C4-2B (cell line): ENCODE measurements around the gene CAMTA1.

Source experiments
- H3K27ac ChIP-seq: fragments of 450-650 bp; 2 replicates; pipeline ENCODE4 v1.5.1; 2017
- CTCF ChIP-seq: fragments of 450-650 bp; conservative IDR thresholded peaks from 2 replicates; pipeline ENCODE4 v1.5.1; 2017; ENCODE audit warnings: mild to moderate bottlenecking
- ZFX ChIP-seq: fragments of 450-650 bp; IDR thresholded peaks from 2 replicates; pipeline ENCODE4 v1.6.1; 2017

CAMTA1 gene

DNA sequence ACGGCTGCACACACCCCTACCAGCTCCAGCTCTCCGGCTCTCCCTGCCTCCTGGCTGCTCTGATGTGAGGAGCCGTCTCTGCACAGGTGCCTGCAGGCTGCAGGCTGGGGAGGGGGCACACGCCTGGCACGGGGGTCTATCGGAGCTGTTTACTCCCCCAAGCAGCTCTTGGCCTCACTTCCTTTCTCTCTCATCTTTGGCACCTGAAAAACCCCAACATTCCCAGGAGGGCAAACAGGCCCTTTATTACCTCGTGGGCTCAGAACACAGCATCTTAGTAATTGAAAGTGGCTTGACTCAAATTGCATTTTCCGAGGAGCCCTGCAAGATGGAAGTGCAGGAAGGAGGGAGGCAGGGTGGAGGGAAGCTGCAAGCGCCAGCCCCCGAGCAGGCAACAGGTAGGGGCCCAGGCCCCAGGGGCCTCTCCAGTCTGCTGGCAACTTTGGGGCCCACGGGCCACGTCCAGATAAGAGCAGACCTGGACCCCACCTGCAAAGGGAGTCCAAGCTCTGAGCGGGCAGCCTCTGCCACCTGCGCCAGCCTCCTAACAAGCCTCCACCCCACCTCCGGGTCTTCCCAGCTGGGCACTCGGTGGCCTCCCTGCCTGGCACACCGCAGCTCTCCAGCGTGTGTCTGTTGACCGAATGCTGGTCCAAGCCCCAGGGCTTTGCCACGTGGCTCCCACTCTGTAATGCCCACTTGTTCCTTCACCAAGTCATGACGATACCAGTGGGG, 722.2 kb downstream of the CAMTA1 start:
- no peak overlapping the region for H3K27ac ChIP-seq

DNA sequence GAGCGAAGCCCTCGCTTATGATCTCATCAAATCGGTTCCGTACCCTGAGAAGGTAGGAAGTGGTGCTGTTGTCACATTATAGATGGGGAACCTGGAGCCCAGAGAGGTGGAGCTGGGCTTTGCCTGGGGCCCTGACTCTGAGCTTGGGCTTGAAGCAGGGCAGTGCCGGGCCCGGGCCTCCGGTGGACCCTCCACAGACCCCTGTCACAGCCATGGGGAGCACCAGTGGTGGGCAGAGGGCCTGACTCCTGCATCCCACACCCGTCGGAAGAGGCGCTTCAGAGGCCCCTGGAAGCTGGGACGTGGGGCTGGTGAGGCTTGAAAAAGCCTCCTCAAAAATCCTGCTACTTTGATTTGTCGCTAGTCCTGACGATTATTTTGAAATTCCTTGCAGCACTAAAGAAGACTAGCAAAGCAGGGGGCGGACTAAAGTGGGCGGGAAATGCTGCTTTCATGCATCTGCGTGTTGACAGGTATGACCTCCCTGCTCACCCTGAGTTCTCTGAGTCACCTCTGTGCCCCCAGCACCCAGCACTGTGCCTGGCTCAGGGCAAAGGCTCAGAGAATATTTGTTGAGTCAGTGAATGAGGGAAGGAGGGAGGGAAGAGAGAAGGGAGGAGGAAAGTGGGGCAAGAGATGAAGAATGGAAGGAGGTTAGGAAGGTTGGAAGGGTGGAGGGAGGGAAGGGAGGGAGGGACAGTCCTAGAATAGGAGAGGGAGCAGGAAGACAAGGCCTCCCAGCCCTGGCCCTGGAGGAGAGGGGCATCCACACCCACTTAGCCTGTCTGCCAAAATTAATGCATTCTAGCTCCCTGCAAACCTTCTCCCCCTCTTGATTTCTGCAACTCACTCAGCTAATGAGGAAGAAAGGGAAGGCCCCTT, 723.0 kb downstream of the CAMTA1 start:
- no peak overlapping the region for H3K27ac ChIP-seq
- TF ChIP-seq ZFX (no peak), CTCF (no peak)

More for the DNA sequence above, 722.2 kb downstream of the CAMTA1 start:
- TF ChIP-seq ZFX (no peak), CTCF (no peak)

DNA sequence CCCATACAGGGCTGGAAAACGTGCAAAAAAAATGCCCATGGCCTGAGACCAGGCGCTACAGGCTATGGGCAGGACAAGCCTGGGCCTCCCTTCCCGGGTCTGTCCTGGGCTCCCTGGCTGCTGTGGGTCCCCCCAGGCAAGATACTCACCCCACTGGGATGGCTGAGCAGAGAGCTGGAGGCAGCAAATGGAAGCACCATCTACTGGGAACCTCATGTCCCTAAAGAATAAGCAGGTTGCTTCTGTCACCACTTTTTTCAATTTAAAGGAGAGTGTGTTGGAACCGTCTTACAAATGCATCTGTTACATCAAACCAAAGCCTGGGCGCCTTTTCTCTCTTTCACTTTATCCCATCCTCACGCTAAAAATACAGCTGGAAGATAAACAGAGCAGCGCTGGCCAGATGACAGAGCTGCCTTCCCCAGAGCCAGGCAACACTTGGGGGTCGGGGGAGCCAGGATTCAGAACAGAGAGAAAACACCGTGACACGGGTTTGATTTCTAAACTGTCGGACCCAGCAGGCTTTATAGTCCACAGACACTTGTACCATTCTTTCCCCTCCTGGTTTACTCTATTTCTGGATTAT, 723.8 kb downstream of the CAMTA1 start:
- no peak overlapping the region for H3K27ac ChIP-seq
- TF ChIP-seq CTCF, result no peak
- TF ChIP-seq ZFX, result no peak

DNA sequence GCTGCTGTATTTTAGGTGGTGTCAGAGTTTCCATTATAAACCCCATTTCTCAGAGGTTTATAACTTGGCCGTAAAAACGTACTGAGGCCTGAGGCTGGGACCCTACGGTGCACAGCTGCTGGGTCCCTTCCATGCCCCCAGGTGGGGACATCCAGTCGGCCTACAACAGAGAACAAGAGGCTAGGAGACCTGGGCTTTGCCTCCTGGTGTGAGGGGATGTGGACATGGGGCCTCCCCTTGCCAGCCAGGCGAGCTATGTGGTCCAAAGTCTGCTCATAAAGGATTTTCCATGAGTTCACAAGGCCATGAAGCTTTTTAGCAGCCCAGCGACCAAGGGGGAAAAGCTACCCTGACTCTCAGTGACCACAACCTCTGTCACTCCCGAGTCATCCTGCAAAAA, 724.3 kb downstream of the CAMTA1 start:
- no peak overlapping the region for H3K27ac ChIP-seq
- TF ChIP-seq CTCF (no peak), ZFX (no peak)

DNA sequence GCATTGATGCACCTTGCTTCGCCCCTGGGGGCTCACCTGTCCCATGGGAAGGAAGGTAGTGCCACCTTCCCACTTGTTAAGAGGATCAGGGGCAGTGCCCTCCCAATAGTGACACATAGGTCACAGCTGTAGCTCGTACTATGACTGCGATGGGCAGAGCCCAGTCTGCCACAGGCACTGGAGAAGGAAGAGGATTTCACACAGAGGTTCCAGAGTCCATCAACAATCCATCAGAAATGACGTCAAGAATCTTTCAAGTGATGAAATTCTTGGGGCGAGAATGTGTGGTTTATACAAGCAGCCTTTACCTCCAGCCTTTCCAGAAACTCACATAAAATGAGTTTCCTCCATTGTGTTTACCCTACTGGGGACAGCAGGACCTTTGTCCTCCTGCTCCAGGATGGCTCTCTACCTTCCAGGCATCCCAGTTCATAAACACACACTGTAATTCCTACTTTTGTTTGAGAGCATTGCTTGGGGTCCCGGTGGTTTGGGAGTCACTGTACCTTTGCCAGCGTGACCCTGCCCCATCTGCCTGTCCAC, 725.2 kb downstream of the CAMTA1 start:
- no peak overlapping the region for H3K27ac ChIP-seq
- no peak for TF ChIP-seq CTCF
- TF ChIP-seq ZFX, result no peak

GRCh38 chr1:7511381-7511780, 726.1 kb downstream of the CAMTA1 start:
- TF ChIP-seq CTCF (no peak), ZFX (no peak)
- H3K27ac ChIP-seq, result no peak overlapping the region

DNA sequence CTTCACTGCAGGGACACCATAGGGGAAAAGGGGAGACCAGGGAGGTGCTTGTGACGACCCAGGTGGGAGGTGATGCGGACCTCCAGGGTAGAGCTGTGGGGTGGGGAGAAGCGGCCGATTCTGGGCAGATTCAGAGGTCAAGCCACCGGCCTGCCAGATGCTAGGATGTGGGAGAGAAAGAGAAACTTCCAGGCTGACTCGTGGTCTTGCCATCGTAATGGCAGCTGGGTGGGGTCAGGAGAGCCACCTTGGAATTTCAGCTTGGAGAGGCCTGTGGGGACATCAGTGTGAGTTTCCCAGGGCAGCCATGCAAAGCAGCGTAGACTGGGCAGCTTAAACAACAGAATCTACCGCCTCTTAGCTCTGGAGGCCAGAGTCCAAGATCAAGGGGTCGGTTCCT, 727.8 kb downstream of the CAMTA1 start:
- H3K27ac ChIP-seq, result no peak overlapping the region
- TF ChIP-seq ZFX (no peak), CTCF (no peak)
